Osteocyte (in vitro differentiated cells): Measurements from ENCODE around the gene CTDSPL. TPM values are rescaled to one million over a fixed set of nuclear protein-coding genes. Genes with fewer than 3 reads are reported as not detected.

Experiments used
- DNase-seq: peaks from one replicate; pipeline ENCODE4 v3.0.0; 2021; ENCODE audit warnings: mixed read lengths; ENCODE audit not compliant: unreplicated experiment; ENCODE audit errors: extremely low spot score
- H3K27ac Mint-ChIP-seq: one replicate; pipeline ENCODE4 v1.8.0; 2021; ENCODE audit warnings: mild to moderate bottlenecking, mixed read lengths; ENCODE audit not compliant: unreplicated experiment
- H3K27me3 Mint-ChIP-seq: one replicate; pipeline ENCODE4 v1.8.0; 2021; ENCODE audit warnings: mixed read lengths; ENCODE audit not compliant: unreplicated experiment
- H3K36me3 Mint-ChIP-seq: one replicate; pipeline ENCODE4 v1.8.0; 2021; ENCODE audit warnings: mixed read lengths; ENCODE audit not compliant: unreplicated experiment
- H3K4me1 Mint-ChIP-seq: one replicate; pipeline ENCODE4 v1.8.0; 2021; ENCODE audit warnings: mixed read lengths; ENCODE audit not compliant: unreplicated experiment
- H3K4me3 Mint-ChIP-seq: one replicate; pipeline ENCODE4 v1.8.0; 2021; ENCODE audit warnings: mild to moderate bottlenecking, moderate library complexity, mixed read lengths; ENCODE audit not compliant: unreplicated experiment
- H3K9me3 Mint-ChIP-seq: one replicate; pipeline ENCODE4 v1.8.0; 2021; ENCODE audit warnings: mixed read lengths; ENCODE audit not compliant: unreplicated experiment
- total RNA-seq: library from RNA; stranded (reverse); gene quantifications from 2 replicates; pipeline ENCODE4 v1.2.1, GENCODE V29; 2021
- TF ChIP-seq, protein P1 (sequence below): fragments of 200-600 bp; sonication (generic); IDR thresholded peaks from 2 replicates; pipeline ENCODE4 v1.5.0; 2021; ENCODE audit warnings: antibody characterized with exemption, mild to moderate bottlenecking, moderate library complexity

Gene CTDSPL
- total RNA-seq, 1 donor from 2014 or later, result 71.6 TPM

DNA sequence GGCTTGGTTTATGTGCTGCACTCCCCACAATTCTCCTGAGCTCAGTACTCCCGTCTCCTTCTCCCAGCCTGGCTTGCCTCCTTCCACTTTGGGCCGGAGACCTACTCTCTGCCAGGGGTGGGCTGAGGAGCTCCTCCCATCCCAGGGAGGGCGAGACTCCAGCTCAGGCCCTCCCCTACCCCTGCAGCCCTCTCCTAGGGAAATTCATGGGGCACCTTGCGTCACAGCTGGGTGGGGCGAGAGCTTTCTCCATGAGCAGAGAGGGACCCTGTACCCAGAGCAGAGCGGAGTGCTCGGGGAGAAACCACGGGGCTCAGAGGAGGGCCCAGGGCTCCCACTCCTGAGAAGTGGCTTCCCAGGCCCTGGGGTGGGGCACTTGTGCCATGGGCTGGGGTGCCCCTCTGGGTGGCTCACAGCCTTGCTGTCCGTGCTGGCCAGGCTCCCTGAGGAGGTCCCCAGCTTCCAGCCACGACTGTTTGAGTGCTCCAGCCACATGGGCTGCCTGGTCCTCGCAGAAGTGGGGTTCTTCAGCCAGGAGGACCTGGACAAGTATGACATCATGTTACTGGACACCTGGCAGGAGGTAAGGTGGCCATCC, 142.2 kb downstream of the CTDSPL start:
- Mint-ChIP-seq H3K9me3 (no peaks in the 10 kb centered on the region), H3K27ac (no peak overlapping the region), H3K36me3 (no peaks in the 10 kb centered on the region), H3K4me1 (peaks cover 8% of the 10 kb centered on the region), H3K4me3 (no peak overlapping the region), H3K27me3 (no peaks in the 10 kb centered on the region)
- no peak for DNase-seq
- TF ChIP-seq, protein P1, sequence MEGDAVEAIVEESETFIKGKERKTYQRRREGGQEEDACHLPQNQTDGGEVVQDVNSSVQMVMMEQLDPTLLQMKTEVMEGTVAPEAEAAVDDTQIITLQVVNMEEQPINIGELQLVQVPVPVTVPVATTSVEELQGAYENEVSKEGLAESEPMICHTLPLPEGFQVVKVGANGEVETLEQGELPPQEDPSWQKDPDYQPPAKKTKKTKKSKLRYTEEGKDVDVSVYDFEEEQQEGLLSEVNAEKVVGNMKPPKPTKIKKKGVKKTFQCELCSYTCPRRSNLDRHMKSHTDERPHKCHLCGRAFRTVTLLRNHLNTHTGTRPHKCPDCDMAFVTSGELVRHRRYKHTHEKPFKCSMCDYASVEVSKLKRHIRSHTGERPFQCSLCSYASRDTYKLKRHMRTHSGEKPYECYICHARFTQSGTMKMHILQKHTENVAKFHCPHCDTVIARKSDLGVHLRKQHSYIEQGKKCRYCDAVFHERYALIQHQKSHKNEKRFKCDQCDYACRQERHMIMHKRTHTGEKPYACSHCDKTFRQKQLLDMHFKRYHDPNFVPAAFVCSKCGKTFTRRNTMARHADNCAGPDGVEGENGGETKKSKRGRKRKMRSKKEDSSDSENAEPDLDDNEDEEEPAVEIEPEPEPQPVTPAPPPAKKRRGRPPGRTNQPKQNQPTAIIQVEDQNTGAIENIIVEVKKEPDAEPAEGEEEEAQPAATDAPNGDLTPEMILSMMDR, result no peak

DNA sequence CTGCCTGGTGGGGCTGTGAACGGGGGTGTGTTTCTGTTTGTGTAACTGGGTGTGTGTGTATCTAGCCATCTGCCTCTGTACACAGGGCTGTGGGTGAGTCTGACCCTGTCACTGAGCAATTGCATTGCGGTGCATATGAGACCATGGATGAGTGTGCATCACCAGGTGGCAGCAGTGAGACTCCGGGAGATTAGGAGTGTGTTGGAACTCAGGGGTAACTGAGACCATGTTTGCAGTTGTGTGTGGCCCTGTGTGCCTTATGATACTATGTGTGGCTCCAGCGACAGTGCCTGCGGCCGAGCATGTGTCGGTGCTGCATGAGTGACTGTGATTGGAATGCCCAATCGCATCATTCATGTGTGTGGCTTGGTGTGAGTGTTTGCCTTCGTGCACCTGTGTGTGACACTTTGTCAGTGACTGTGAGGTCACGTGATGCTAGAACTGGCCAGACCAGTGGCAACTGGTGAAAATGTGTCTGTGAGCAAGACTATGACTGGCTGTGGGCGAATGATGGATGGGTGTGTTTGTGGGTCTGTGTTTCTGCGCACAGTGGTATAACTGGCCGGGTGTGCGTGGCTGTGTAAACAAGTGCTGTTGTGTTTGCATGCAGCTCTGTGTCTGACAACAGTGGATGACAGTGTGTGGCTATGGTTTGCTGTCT, 142.9 kb downstream of the CTDSPL start:
- Mint-ChIP-seq H3K27me3 (no peaks in the 10 kb centered on the region), H3K9me3 (no peaks in the 10 kb centered on the region), H3K36me3 (no peaks in the 10 kb centered on the region), H3K4me1 (peaks cover 3% of the 10 kb centered on the region), H3K4me3 (no peak overlapping the region), H3K27ac (no peak overlapping the region)
- TF ChIP-seq, protein P1, result peak; percentile 75
- no peak for DNase-seq

DNA sequence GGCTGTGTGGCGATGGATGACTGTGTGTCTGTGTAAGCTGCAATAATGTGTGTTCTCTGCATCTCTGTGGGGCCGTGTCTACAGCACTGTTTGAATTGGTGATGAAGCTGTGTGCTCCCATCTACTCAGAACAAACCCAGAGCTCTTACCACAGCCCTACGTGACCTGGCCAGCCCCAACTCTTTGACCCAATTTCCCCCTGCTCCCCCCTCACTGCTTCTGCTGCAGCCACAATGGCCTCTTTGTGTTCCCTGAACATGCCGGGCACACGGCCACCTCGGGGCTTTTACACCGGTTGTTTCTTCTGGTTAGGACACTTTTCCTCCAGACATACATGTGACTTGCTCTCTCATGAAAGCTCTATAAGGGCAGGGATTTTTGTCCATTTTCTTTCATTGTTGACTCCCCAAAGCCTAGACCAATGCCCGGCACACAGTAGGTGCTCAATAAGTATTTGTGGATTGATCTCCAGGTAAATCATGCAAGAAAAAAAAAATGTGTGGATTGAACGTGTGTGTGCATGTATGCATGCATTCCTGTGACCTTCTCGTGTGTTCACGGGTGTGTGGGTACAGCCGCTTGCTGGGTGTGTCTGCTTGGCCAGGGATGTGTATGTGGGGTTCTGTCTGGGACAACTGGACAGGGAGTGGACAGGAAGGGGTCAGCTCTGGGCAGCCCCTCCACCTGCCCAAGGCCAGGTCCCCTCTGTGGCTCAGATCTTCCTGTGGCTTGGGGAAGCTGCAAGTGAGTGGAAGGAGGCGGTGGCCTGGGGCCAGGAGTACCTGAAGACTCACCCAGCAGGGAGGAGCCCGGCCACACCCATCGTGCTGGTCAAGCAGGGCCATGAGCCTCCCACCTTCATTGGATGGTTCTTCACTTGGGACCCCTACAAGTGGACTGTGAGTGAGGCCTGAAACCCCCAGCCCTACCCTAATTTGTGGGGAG, 143.7 kb downstream of the CTDSPL start:
- H3K27ac Mint-ChIP-seq, result no peak overlapping the region
- H3K4me3 Mint-ChIP-seq, result no peak overlapping the region
- peaks cover 2% of the 10 kb centered on the region for H3K4me1 Mint-ChIP-seq
- no peaks in the 10 kb centered on the region for H3K36me3 Mint-ChIP-seq
- no peak for DNase-seq
- no peaks in the 10 kb centered on the region for H3K27me3 Mint-ChIP-seq
- TF ChIP-seq, protein P1, result no peak
- no peaks in the 10 kb centered on the region for H3K9me3 Mint-ChIP-seq

DNA sequence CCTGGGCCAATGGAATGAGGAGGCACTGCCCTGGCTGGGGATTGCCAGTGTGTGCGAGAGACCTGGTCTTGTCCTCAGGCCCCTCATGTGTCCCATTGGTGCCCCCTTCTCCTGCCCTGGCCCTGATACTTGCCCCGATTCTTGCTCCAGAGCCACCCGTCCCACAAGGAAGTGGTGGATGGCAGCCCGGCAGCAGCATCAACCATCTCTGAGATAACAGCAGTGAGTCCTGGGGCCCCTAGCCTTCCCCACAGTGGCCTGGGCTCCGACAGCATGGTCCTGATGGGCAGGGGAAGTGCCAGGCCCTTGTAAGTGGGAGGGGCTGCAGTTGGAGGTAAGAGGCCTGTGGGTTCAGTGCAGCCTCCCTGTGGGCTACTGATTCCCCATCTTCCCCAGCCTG, 144.4 kb downstream of the CTDSPL start:
- TF ChIP-seq, protein P1, result no peak
- peaks cover 2% of the 10 kb centered on the region for H3K4me1 Mint-ChIP-seq
- no peaks in the 10 kb centered on the region for H3K36me3 Mint-ChIP-seq
- no peaks in the 10 kb centered on the region for H3K9me3 Mint-ChIP-seq
- DNase-seq, result no peak
- no peak overlapping the region for H3K4me3 Mint-ChIP-seq
- H3K27me3 Mint-ChIP-seq, result no peaks in the 10 kb centered on the region
- H3K27ac Mint-ChIP-seq, result no peak overlapping the region
